PFSK-1 (cell line): ENCODE results near the gene TNFAIP8.

ENCODE experiments used
- FOXP2 ChIP-seq: optimal IDR thresholded peaks from 2 replicates; pipeline ENCODE3; 2011; ENCODE audit warnings: borderline replicate concordance, control low read depth, inconsistent platforms; ENCODE audit not compliant: insufficient read depth; ENCODE audit errors: extremely low read length, extremely low read depth
- POLR2AphosphoS5 ChIP-seq: IDR thresholded peaks from 2 replicates; pipeline ENCODE4 v1.6.1; 2012; ENCODE audit warnings: low read depth, mild to moderate bottlenecking, control low read depth, low read length, moderate library complexity
- SIN3A ChIP-seq: IDR thresholded peaks from 2 replicates; pipeline ENCODE4 v1.6.1; 2012; ENCODE audit warnings: mild to moderate bottlenecking, low read length, moderate library complexity, borderline replicate concordance; ENCODE audit not compliant: insufficient read depth
- TAF1 ChIP-seq: IDR thresholded peaks from 2 replicates; pipeline ENCODE4 v1.6.1; 2012; ENCODE audit warnings: low read length, control low read depth, borderline replicate concordance; ENCODE audit not compliant: insufficient read depth
- TF ChIP-seq, protein P1 (sequence below), 2 experiments: IDR thresholded peaks; 2 replicates each; pipeline versions ENCODE4 v1.6.1 to v1.8.0; 2011 to 2012; ENCODE audit warnings: low read depth in 2 of 2, low read length in 2 of 2, control low read depth in 1 of 2, inconsistent platforms in 1 of 2, mild to moderate bottlenecking in 1 of 2, moderate library complexity in 1 of 2; ENCODE audit not compliant: insufficient read depth in 1 of 2

Gene TNFAIP8

DNA sequence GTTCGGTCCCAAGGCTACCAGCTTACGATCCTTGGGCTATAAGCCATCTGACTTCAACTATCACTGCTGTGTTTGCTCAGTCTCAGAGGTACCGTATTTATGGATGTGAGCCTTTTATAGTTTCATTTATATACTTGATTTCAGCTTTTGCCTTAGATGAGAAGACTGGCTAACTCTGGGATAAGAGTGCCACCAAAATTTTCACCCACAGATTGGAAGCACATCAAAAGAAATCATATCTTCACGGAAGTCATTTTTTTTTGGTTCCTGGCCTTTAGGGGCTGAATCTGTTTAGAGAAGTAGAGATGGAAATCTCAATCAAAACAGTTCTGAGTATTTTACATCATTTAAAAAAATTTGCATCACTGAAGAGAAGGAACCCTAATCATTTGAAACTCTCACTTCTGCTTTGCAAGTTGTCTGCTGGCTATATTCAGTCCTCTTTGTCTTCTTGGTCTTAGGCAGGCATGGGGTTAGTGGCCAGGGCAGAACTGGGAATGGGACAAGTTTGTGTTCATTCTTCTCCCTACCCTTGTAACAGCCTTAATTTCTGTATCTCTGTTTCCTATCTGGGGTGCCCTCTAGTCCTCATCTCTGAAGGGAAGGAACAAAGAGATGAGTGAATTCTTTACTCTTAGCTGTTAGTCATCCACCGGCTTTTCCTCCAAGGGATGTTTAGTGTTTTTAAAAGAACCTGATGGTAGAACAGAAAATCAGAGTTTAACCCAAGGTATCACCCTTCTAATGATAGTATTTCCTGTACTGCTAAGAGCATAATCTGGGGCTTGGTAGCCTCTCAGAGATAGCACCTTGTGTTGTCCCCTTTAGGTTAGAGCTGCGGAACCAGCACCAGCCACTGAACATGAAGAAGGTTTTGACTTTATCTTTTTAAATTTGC lies 14.1 kb upstream of the TNFAIP8 start:
- TF ChIP-seq, protein P1, sequence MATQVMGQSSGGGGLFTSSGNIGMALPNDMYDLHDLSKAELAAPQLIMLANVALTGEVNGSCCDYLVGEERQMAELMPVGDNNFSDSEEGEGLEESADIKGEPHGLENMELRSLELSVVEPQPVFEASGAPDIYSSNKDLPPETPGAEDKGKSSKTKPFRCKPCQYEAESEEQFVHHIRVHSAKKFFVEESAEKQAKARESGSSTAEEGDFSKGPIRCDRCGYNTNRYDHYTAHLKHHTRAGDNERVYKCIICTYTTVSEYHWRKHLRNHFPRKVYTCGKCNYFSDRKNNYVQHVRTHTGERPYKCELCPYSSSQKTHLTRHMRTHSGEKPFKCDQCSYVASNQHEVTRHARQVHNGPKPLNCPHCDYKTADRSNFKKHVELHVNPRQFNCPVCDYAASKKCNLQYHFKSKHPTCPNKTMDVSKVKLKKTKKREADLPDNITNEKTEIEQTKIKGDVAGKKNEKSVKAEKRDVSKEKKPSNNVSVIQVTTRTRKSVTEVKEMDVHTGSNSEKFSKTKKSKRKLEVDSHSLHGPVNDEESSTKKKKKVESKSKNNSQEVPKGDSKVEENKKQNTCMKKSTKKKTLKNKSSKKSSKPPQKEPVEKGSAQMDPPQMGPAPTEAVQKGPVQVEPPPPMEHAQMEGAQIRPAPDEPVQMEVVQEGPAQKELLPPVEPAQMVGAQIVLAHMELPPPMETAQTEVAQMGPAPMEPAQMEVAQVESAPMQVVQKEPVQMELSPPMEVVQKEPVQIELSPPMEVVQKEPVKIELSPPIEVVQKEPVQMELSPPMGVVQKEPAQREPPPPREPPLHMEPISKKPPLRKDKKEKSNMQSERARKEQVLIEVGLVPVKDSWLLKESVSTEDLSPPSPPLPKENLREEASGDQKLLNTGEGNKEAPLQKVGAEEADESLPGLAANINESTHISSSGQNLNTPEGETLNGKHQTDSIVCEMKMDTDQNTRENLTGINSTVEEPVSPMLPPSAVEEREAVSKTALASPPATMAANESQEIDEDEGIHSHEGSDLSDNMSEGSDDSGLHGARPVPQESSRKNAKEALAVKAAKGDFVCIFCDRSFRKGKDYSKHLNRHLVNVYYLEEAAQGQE (IDR thresholded peaks at IDR 0.05; ENCODE audit: insufficient read depth in 1 of 2, low read depth in 2 of 2, low read length in 2 of 2) = no peak
- TF ChIP-seq POLR2AphosphoS5 = no peak
- no peak for TF ChIP-seq TAF1
- TF ChIP-seq SIN3A = no peak
- no peak for TF ChIP-seq FOXP2

DNA sequence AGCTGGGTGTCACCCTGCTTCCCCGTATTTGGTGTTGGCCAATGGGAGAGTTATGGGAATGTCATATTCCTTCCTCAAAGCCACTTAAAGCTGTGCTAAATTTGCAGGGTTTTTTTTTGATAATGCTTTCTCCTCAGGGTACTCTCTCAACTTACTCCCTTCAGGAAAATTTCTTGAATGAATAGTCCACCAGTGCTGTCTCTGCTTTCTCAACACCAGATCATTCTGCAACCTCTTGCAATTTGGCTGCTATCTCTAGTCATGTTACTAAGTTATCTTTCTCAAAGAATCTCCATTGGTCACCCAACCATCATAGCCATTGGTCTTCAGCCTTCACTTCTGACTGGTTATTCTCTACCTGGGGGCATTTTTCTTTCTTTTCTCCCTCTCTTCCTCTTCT lies 13.4 kb upstream of the TNFAIP8 start:
- TF ChIP-seq POLR2AphosphoS5 = no peak
- no peak for TF ChIP-seq TAF1
- no peak for TF ChIP-seq SIN3A
- no peak for TF ChIP-seq FOXP2
- TF ChIP-seq, protein P1 (IDR thresholded peaks at IDR 0.05; ENCODE audit: insufficient read depth in 1 of 2, low read depth in 2 of 2, low read length in 2 of 2) = no peak

GRCh38 chr5:119343052-119343451 lies 12.8 kb upstream of the TNFAIP8 start:
- TF ChIP-seq POLR2AphosphoS5 = no peak

- TF ChIP-seq POLR2AphosphoS5 (peak; percentile 18; the same call in 1 of the 2 replicates), FOXP2 (no peak), TAF1 (no peak)
Observed at GRCh38 chr5:119343766-119344165, 12.1 kb upstream of the TNFAIP8 start.

DNA sequence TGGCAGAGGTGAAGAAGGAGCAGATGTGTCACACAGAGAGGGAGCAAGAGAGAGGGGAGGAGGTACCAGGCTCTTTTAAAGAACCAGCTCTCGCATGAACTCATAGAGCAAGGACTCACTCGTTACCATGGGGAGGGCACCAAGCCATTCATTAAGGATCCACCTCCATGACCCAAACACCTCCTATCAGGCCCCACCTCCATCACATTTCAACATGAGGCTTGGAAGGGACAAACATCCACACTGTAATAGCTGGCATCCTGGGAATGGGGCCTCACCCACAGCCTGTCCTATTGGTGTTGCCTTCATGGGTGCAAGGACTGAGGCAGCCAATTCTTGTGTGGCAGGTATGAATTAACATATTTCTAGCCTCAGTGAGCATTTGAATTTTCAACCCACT lies 11.6 kb upstream of the TNFAIP8 start:
- TF ChIP-seq SIN3A (no peak), TAF1 (no peak), FOXP2 (no peak), POLR2AphosphoS5 (no peak)
- TF ChIP-seq, protein P1 (IDR thresholded peaks at IDR 0.05; ENCODE audit: insufficient read depth in 1 of 2, low read depth in 2 of 2, low read length in 2 of 2) = no peak

GRCh38 chr5:119345861-119346260 lies 10.0 kb upstream of the TNFAIP8 start:
- no peak for TF ChIP-seq SIN3A
- no peak for TF ChIP-seq TAF1
- no peak for TF ChIP-seq POLR2AphosphoS5
- no peak for TF ChIP-seq FOXP2
